ENCODE data around the gene CARS1. TPM values are rescaled to one million over a fixed set of nuclear protein-coding genes. Genes with fewer than 3 reads are reported as not detected.

Gene CARS1
- total RNA-seq, 6 experiments from 2014 or later, result 51.2 to 64.3 (median 56.1) TPM

DNA sequence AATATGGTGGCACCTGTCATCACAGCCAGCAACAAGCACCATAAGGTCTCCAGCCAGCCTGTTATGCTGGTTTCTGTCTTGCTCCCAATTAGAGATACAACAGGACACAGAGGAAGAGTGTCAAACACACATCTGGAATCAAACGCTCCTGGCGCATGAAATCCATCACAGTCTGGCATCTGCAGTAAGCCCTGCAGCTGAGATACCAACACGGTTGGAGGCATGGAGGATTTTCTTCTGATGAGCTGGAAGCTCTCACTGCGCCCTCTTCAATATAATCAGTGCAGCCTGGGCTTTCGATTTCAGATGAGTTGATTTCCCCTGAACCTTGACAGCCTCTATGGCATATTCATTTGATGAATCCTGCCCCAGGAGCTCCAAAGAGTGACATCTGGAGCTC is 27.8 kb upstream of the CARS1 start:
- Mint-ChIP-seq H3K4me3 (no peak overlapping the region), H3K36me3 (ENCODE audit: low read depth) (no peaks in the 10 kb centered on the region), H3K4me1 (ENCODE audit: low read depth) (peaks cover 14% of the 10 kb centered on the region), H3K27ac (no peak overlapping the region), H3K27me3 (ENCODE audit: insufficient read depth) (peaks cover 25% of the 10 kb centered on the region), H3K9me3 (no peaks in the 10 kb centered on the region)
- TF ChIP-seq, protein P1, sequence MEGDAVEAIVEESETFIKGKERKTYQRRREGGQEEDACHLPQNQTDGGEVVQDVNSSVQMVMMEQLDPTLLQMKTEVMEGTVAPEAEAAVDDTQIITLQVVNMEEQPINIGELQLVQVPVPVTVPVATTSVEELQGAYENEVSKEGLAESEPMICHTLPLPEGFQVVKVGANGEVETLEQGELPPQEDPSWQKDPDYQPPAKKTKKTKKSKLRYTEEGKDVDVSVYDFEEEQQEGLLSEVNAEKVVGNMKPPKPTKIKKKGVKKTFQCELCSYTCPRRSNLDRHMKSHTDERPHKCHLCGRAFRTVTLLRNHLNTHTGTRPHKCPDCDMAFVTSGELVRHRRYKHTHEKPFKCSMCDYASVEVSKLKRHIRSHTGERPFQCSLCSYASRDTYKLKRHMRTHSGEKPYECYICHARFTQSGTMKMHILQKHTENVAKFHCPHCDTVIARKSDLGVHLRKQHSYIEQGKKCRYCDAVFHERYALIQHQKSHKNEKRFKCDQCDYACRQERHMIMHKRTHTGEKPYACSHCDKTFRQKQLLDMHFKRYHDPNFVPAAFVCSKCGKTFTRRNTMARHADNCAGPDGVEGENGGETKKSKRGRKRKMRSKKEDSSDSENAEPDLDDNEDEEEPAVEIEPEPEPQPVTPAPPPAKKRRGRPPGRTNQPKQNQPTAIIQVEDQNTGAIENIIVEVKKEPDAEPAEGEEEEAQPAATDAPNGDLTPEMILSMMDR (IDR thresholded peaks at IDR 0.05), result no peak
- DNase-seq, result no peak

DNA sequence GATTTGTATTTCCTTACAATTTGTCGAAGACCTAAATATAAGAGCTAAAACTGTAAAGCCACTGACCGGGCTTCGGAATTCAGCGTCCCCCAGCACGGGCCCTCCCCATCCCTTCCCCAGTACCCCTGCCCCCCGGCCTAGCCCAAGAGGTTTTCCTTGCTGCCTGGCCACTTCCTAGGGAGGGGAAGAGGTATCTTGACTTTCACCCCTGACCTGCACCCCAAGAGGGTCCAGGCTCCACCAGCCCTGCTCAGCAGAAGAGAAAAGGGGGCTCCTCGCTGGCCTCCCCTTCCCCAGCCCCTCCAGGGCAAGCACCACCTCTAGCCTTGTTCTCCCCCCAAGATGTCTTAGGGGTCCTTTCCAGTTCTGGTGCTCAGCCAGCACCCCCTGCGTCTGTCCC is 26.1 kb upstream of the CARS1 start:
- Mint-ChIP-seq H3K27ac (no peak overlapping the region), H3K27me3 (ENCODE audit: insufficient read depth) (peaks cover 24% of the 10 kb centered on the region), H3K4me3 (no peak overlapping the region), H3K9me3 (no peaks in the 10 kb centered on the region), H3K4me1 (ENCODE audit: low read depth) (peaks cover 14% of the 10 kb centered on the region), H3K36me3 (ENCODE audit: low read depth) (no peaks in the 10 kb centered on the region)
- DNase-seq, result no peak
- TF ChIP-seq, protein P1 (IDR thresholded peaks at IDR 0.05), result no peak

DNA sequence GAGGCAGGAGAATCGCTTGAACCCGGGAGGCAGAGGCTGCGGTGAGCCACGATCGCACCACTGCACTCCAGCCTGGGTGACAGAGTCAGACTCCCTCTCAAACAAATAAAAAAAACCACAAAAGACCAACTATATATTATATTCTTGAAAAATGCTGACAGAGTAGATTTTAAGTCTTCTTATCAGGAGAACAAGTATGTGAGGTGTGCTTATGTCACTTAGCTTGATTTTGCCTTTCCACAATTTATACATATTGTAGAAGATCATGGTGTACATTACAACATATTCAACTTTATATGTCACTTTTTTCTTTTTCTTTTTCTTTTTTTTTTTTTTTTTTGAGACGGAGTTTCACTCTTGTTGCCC is 24.1 kb upstream of the CARS1 start:
- DNase-seq, result no peak
- no peak overlapping the region for H3K4me3 Mint-ChIP-seq
- no peaks in the 10 kb centered on the region for H3K9me3 Mint-ChIP-seq
- TF ChIP-seq, protein P1 (IDR thresholded peaks at IDR 0.05), result no peak
- no peaks in the 10 kb centered on the region for H3K36me3 Mint-ChIP-seq (ENCODE audit: low read depth)
- peaks cover 9% of the 10 kb centered on the region for H3K4me1 Mint-ChIP-seq (ENCODE audit: low read depth)
- H3K27me3 Mint-ChIP-seq (ENCODE audit: insufficient read depth), result peaks cover 22% of the 10 kb centered on the region
- H3K27ac Mint-ChIP-seq, result no peak overlapping the region

DNA sequence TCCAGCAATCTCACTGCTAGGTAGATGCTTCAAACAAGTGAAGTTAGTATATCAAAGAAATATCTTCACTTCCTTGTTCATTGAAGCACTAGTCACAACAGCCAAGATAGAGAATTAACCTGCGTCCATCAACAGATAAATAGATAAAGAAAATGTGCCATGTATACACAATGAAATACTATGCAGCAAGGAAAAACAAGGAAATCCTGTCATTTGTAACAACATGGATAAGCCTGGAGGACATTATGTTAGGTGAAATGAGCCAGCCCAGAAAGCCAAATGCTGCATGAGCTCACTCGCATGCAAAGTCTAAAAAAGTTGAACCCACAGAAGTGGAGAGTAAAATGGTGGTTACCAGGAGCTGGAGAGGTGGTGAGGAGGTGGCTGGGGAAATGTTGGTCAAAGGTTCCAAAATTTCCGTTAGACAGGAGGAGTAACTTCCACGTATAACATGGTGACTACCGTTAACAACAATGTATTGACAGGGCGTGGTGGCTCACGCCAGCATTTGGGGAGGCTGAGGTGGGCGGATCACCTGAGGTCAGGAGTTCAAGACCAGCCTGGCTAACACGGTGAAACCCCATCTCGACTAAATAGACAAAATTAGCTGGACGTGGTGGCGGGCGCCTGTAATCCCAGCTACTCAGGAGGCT is 23.6 kb upstream of the CARS1 start:
- Mint-ChIP-seq H3K27ac (no peak overlapping the region), H3K4me3 (no peak overlapping the region), H3K4me1 (ENCODE audit: low read depth) (peaks cover 9% of the 10 kb centered on the region), H3K27me3 (ENCODE audit: insufficient read depth) (peaks cover 19% of the 10 kb centered on the region), H3K9me3 (no peaks in the 10 kb centered on the region), H3K36me3 (ENCODE audit: low read depth) (no peaks in the 10 kb centered on the region)
- TF ChIP-seq, protein P1 (IDR thresholded peaks at IDR 0.05), result no peak
- DNase-seq, result no peak

DNA sequence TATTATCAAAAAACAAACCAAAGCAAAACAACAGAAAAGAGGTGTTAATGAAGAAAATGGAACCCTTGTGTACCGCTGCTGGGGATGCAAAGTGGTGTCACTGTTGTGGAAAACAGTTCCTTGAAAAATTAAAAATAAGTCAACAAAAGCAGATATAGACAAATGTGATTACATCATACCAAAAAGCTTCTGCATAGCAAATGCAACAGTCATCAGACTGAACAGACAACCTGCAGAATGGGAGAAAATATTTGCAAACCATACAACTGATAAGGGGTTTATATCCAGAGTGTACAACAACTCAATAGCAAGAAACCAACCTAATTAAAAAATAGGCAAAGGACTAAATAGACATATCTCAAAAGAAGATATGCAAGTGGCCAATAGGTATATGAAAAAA is 22.9 kb upstream of the CARS1 start:
- DNase-seq, result no peak
- Mint-ChIP-seq H3K4me1 (ENCODE audit: low read depth) (peaks cover 9% of the 10 kb centered on the region), H3K9me3 (no peaks in the 10 kb centered on the region), H3K27me3 (ENCODE audit: insufficient read depth) (peaks cover 16% of the 10 kb centered on the region), H3K4me3 (no peak overlapping the region), H3K27ac (no peak overlapping the region), H3K36me3 (ENCODE audit: low read depth) (no peaks in the 10 kb centered on the region)
- TF ChIP-seq, protein P1 (IDR thresholded peaks at IDR 0.05), result no peak
